ENCODE data around the gene TMEM184C.

GRCh38 chr4:147696866-147697265 lies 79.7 kb downstream of the TMEM184C start:
- TF ChIP-seq CTCF (IDR thresholded peaks at IDR 0.05) (no peak), POLR2A (IDR thresholded peaks at IDR 0.05) (no peak), POLR2AphosphoS5 (IDR thresholded peaks at IDR 0.05) (no peak), EP300 (IDR thresholded peaks at IDR 0.05) (no peak)

All from stomach (tissue), 4 donors.